NCI-H1436 (cell line): ENCODE results near the gene CENPC.
"Not testable (repeated sequence)": the region's sequence is repeated elsewhere in the genome, so short reads cannot be mapped to it uniquely, and the experiment has no call there.

Experiments
- DNase-seq: peaks from one replicate; lab custom pipeline; 2025; lab: John Stamatoyannopoulos, UW

Gene CENPC

DNA sequence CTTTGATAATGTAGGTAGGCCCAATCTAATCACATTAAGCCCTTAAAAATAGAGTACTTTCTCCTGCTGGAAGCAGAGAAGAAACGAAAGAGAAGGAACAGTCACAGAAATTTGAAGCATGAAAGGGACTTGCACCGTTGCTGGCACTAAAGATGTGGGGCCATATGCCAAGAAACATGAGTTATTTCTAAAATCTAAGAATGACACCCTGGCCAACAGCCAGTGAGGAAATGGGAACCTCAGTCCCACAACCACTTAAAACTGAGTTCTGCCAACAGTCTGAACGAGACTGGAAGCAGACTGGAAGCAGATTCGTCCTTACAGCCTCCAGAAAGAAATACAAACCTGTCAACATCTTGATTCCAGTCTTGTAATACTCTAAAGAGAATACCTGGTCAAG is 70.1 kb downstream of the CENPC start:
- no peak for DNase-seq

DNA sequence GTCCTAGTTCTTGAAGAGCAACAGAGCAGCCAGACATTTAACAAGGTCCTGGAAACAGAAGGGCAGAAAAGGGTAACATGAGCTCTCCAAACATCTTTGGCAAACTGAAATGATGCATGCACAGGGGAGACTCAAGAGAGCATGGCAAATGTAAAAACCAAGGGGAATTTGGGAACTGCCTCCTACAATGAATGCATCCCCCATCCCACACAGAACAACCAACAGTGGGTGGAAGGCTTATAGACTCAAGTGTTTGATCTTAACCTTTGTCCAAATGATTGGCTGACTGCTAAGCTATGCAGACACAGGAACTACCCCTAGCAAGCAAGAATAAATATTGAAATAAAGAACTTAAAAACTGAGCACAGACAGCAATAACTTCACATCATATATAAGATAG is 74.4 kb downstream of the CENPC start:
- DNase-seq = no peak

DNA sequence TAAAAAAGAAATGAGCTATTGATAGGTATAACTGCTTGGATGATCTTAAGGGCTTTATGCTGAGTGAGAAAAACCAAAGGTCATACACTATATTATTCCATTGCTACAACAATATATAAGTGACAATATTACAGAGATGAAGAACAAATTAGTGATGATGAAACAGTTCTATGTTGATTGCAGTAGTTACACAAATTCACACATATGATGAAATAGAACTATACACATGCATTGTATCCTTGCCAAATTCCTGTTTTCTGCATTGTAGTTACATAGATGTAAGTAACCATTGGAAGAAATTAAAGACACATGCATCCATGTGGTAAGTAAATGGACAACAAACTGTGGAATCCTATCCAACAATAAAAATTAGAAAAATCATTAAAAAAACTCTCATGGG is 76.5 kb downstream of the CENPC start:
- DNase-seq = no peak

DNA sequence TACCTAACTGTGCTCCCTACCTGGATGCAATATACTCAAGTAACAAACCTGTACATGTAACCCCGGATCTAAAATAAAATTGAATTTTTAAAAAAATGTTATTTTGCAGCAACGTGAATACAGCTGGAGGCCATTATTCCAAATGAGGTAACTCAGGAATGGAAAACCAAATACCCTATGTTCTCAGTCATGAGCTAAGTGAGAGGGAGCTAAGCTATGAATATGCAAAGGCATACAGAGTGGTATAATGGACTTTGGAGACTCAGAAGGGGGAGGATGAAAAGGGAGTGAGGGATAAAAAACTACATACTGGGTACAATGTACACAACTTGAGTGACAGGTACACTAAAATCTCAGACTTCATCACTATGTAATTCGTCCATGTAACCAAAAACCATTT is 78.6 kb downstream of the CENPC start:
- DNase-seq = no peak

DNA sequence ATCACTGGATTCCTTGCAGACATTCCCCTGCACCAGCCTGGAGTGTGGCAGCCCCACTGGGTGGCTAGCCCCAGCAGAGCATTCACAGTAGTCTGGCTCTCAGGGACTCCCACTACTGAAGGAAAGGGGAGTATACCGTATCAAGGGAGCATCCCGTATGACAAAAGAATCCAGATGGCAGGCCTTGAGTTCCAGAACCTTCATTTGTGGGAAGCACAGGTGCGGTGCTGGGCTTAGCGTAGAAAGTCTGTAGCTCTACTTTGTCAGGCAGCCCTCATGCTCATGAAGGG is 79.6 kb downstream of the CENPC start:
- no peak for DNase-seq

DNA sequence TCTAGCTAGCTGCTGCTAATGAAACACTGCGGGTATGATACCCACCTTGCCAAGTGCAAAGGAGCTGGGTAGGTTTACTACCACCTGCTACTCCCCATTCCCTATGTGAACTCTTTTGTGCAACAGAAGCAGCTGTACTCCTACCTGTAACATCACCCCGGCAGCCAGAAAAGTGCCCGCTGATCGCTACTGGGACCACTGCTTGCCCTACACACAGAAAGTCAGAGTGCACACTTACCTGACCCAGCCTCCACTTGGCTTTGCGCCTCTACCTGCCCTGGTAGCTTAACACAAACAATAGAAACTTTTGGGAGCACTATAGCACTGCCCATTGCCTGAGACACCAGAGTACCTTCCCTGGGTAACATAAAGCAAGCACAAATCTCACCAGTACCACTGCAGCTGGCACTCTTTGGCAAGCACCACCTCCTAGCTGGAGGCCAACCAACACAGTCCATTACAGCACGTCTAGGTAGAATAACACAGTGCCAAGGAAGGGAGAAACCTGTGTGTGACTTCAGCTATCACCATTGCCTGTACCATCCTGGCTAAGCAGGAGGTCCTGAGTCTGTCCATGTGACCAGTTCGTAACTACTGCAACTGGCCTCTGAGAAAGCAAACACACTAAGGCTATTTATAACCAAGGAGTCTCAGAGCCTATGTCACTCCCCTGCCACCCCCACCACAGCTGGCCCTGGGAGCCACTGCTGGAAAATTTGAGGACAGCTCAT is 80.1 kb downstream of the CENPC start:
- DNase-seq = no peak

DNA sequence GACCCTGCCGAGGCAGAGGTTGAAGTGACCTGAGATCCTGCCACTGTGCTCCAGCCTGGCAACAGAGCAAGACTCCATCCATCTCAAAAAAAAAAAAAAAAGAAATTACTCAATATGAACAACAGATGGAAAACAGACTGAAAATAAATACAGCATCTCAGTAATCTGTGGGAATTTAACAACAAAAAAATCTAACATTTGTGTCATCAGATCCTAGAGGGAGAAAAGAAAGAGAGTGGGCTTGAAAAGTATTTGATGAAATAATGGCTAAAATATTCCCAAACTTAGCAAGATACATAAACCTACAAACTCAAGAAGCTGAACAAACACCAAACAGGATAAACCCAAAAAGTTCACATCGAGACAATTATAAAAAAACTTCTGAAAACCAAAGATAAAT is 84.7 kb downstream of the CENPC start:
- DNase-seq = no peak

DNA sequence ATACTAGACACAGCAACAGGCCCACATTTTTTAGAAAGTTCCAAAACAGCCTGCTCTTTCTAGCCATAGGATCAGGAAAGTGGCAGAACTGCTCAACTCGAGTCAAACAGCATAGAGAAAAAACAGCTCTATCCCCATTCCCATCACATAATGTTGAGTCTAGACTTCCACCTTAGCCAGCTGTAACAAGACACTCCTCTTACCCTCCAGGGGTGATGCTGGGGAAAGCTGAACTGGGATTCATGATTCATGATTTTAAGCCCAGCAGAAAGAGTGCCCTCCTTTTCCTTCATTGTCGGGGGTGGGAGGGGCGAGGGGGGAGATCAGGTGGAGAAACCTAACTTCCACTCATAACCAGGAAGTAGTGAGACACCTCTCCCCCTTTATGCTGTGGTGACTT is 86.1 kb downstream of the CENPC start:
- DNase-seq = no peak

DNA sequence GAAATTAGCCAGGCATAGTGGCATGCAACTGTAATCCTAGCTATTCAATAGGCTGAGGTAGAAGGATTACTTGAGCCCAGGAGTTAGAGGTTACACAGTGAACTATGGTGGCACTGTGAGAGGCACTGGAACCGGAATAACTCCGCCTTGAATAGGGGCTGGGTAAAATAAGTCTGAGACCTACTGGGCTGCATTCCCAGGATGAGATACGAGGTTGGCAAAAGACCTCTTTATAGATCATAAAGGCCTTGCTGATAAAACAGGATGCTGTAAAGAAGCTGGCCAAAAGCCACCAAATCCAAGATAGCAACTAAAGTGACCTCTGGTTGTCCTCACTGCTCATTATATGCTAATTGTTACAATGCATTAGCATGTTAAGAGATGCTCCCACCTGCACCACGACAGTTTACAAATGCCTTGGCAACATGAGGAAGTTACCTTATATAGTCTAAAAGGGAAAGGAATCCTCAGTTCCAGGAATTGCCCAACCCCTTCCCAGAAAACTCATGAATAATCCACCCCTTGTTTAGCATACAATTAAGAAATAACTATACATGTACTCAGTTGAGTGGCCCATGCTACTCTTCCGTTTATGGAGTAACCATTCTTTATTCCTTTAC is 88.6 kb downstream of the CENPC start:
- DNase-seq = no peak

DNA sequence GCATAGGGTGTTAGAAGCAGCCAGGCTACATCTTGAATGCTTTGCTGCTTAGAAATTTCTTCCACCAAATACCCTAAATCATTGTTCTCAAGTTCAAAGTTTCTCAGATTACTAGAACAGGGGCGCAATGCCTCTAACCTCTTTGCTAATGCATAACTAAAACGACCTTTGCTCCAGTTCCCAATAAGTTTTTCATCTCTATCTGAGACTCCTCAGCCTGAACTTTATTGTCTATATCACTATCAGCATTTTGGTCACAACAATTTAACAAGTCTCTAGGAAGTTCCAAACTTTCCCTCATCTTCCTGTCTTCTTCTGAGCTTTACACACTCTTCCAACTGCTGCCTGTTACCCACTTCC is 92.5 kb downstream of the CENPC start:
- DNase-seq = not testable (repeated sequence)

DNA sequence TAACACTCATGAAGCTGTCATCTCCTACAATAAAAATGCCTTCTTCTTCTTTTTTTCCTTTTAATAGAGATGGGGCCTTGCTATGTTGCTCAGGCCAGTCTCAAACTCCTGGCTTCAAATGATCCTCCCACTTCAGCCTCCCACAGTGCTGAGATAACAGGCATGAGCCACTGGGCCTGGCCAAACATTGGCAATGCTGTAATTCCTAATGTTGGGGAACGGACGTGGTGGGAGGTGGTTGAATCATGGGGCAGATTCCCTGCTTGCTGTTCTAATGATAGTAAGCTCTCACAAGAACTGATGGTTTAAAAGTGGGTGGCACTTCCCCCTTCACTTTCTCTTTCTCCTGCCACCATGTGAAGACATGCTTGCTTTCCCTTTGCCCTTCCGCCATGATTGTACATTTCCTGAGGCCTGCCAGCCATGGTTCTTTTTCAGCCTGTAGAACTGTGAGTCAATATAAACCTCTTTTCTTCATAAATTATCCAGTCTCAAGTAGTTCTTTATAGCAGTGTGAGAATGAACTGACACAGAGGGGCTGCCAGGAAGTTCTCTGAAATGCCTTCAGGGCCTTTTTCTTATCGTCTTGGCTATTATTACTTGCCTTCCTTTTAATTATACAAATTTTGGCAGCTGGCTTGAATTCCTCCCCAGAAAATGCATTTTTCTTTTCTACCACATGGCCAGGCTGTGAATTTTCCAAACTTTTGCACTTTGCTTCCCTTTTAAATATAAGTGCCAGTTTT is 93.0 kb downstream of the CENPC start:
- no peak for DNase-seq

DNA sequence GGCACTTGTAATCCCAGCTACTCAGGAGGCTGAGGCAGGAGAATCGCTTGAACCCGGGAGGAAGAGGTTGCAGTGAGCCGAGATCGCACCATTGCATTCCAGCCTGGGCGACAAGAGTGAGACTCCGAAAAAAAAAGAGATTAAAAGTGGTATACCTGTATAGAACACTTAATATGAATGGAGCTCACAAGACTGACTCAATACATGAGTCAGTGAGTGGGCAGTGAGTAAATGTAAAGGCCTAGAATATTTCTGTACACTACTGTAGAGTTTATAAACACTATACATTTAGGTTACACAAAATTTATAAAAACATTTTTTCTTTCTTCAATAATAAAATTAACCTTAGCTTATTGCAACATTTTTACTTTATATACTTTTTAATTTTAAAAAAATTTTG is 93.8 kb downstream of the CENPC start:
- no peak for DNase-seq

DNA sequence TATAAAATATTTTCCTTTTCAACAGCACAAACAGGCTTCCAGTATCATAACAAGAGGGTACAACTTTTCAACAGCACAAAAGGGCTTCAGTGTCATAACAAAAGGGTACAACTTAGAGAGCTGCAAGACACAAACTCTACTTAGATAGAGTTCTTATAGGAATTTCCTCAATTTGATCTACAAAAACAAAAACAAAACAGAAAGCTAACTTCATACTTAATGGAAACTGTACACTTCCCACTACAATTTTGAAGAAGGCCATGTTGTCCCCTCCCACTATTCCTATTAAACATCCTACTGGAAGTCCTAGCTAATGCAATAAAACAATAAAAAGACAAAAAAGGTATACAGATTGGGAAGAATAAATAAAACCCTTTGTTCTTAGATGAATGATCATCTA is 96.7 kb downstream of the CENPC start:
- no peak for DNase-seq

DNA sequence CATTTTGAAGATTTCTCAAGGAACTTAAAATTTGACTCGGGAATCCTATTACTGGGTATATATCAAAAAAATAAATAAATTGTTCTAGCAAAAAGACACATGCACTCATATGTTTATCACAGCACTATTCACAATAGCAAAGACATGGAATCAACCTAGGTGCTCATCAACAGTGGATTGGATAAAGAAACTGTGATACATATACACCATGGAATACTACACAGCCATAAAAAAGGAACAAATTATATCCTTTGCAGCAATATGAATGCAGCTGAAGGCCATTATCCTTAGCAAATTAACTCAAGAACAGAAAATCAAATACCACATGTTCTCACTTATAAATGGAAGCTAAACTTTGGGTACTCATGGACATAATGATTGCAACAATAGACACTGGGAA is 97.4 kb downstream of the CENPC start:
- no peak for DNase-seq

DNA sequence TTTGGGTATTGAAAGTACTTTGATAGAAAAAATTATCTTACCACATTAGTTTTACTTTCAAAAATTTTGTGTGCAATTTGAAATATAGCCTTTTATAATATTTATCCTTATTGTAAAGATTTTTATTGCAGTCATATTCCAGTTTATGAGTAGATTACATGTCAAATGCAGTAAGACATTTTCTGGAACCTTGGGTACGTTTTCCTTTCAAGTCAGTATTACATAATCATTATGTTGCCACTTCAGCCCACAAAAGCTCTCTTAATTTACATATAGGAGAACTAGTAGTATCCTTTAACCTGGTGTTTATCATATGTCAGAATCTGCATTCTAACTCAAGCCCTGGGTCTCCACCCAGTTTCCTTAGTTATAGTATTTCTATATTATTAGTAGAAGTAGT is 98.5 kb downstream of the CENPC start:
- no peak for DNase-seq

DNA sequence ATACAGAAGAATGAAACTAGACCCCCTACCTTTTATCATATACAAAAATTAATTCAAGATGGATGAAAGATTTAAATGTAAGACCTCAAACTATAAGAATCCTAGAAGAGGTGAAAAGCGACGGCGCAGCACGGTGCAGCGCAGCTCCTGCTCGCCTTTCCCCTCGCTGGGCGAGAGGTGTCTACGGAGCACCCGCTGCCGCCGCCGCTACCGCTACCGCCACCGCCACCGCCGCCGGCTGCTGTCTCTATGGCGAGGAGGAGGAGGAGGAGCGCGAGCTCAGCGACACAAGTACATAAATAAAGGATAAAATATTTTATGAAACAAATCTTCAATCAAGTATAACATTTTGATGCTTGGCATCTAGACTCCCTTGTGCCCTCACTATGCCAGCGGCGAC is 99.4 kb downstream of the CENPC start:
- DNase-seq = not testable (repeated sequence)

DNA sequence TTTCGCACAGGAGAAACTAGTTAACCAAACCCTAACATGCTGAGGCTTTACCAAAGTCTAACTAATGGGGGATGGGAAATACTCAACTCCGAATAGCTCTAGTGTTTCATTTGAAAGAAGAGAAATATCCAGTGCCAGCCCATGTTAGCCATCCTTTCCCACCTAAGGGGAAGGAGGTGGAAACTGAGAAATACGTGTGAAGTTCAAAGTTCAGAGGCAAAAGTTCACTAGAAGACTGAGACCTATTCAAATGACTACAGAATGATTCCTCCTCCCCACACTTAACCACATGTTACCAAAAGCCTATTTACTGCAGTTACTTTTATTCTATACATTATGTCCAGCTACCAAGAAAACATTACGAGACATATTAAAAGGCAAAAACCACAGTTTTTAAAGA is 106.3 kb downstream of the CENPC start:
- DNase-seq = no peak

DNA sequence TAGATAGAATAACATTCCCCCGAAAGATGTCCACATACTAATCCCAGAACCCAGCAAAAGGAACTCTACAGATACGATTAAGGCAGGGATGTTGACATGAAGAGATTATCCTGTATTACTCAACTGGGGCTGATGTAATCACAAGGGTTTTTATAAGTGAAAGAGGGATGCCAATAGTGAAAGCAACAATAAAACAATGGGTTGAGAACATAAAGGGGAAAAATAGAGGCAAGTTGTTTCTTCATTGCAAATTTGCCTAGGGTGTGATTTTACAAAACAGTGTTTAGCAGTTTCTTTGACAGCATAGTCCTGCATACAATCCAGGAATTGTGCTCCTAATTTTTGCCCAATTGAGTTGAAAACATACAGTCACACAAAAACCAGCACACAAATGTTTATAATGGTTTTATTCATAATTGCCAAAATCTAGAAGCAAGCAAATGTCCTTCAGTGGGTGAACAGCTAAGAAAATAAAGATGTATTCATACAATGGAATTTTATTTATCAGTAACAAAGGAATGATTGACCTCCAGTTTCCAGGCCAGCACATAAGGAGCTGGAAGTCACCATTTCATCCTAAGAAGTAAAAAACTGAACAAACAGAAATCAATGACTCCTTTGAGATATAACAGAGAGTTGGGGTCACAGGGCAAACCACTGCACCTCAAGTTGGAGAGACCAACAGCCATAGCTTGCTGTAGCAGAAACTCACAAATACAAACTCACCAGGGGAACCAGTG is 107.2 kb downstream of the CENPC start:
- DNase-seq = no peak

DNA sequence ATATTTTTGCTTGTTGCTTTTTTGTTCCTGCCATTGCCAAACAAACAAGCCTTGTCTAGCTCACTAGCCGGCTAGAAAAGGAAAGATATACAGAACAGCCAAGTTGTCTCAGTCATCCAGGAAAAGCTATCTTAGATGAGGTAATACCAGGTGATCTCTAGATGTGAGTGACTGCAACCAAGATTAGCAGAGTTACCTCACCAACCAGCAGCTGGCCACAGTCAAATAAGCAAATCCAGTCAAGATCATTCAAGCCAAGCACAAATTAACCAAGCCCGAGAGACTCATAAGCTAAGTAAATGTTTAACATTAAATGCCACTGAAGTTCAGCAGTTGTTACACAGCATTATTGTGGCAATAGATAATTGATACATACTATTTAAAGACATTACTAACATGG is 108.6 kb downstream of the CENPC start:
- no peak for DNase-seq

DNA sequence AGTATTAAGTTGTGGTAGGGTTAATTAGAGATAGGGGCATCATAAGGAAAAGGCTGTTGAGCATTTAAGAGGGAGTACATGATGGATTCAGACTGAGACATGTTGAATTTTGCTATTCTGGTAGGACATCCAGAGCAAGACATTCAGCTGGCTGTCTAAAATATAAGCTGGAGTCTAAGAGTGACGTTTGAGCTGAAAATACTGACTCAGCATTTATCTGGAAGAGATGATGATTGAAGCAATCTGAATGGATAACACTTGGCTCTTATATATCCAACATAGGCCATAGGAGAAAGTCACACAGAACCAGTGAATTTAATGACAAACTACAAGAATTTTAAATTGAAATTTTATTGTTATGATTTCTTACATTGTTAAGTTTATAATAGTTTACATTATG is 114.3 kb downstream of the CENPC start:
- no peak for DNase-seq

DNA sequence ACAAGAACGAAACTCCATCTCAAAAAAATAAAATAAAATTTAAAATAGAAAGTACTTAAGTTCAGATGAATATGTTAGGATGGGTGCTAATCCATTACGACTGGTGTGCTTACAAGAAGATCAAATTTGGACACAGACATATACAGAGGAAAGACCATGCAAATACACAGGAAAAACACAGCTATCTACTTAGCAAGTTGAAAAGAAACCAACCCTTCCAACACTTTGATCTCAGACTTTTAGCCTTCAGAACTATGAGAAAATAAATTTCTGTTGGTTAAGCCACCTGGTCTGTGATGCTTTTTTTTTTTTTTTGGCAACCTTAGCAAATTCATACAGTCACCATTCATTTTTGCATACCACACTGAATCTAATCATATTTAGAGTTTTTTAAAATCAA is 116.5 kb downstream of the CENPC start:
- DNase-seq = no peak
